Epidermal melanocyte (primary cell): Measurements from ENCODE around the gene PCSK2.

Source experiments
- DNase-seq: peaks from one replicate; pipeline ENCODE4 v3.0.0; 2011; ENCODE audit warnings: low spot score; ENCODE audit not compliant: insufficient read length

PCSK2 gene

GRCh38 chr20:17248224-17248623 is 21.4 kb downstream of the PCSK2 start:
- DNase-seq: no peak

GRCh38 chr20:17262786-17263185 is 35.9 kb downstream of the PCSK2 start:
- no peak for DNase-seq

- DNase-seq: no peak
These were observed 46.9 kb downstream of the PCSK2 start for GRCh38 chr20:17273717-17274116.

GRCh38 chr20:17276101-17276500 is 49.3 kb downstream of the PCSK2 start:
- DNase-seq: no peak

GRCh38 chr20:17281478-17281877 is 54.6 kb downstream of the PCSK2 start:
- DNase-seq: no peak

GRCh38 chr20:17282501-17282900 is 55.7 kb downstream of the PCSK2 start:
- DNase-seq: no peak

- no peak for DNase-seq
These were observed 60.7 kb downstream of the PCSK2 start for GRCh38 chr20:17287503-17287902.

- no peak for DNase-seq
These were observed 61.2 kb downstream of the PCSK2 start for GRCh38 chr20:17287998-17288397.

GRCh38 chr20:17295151-17295726 is 68.4 kb downstream of the PCSK2 start:
- no peak for DNase-seq

- no peak for DNase-seq
These were observed 69.2 kb downstream of the PCSK2 start for GRCh38 chr20:17295991-17296390.

- DNase-seq: no peak
These were observed 71.3 kb downstream of the PCSK2 start for GRCh38 chr20:17298171-17298570.

GRCh38 chr20:17298751-17299150 is 71.9 kb downstream of the PCSK2 start:
- DNase-seq: no peak

GRCh38 chr20:17300113-17300512 is 73.3 kb downstream of the PCSK2 start:
- no peak for DNase-seq

GRCh38 chr20:17304774-17305173 is 77.9 kb downstream of the PCSK2 start:
- no peak for DNase-seq

- DNase-seq: no peak
These were observed 79.6 kb downstream of the PCSK2 start for GRCh38 chr20:17306427-17306826.

GRCh38 chr20:17314264-17314663 is 87.4 kb downstream of the PCSK2 start:
- no peak for DNase-seq

- no peak for DNase-seq
These were observed 88.8 kb downstream of the PCSK2 start for GRCh38 chr20:17315407-17316231.

- no peak for DNase-seq
These were observed 89.6 kb downstream of the PCSK2 start for GRCh38 chr20:17316316-17317038.

GRCh38 chr20:17317341-17317740 is 90.5 kb downstream of the PCSK2 start:
- no peak for DNase-seq

GRCh38 chr20:17320456-17320855 is 93.6 kb downstream of the PCSK2 start:
- no peak for DNase-seq

GRCh38 chr20:17326096-17326495 is 99.3 kb downstream of the PCSK2 start:
- DNase-seq: no peak
